GM19240 (cell line): ENCODE measurements around the gene DHRS12.
A peak's percentile ranks its signal among the peaks of the same experiment; 100 is the strongest.
"Not testable (repeated sequence)": the region's sequence is repeated elsewhere in the genome, so short reads cannot be mapped to it uniquely, and the experiment has no call there.

ENCODE experiments used
- DNase-seq: peaks from one replicate; pipeline ENCODE4 v3.0.0; 2011; ENCODE audit warnings: low spot score; ENCODE audit not compliant: insufficient read length

DHRS12 gene

GRCh38 chr13:51827254-51827653 is 23.3 kb upstream of the DHRS12 start:
- no peak for DNase-seq

- no peak for DNase-seq
These were observed 22.6 kb upstream of the DHRS12 start for GRCh38 chr13:51826606-51827005.

GRCh38 chr13:51825681-51826254 is 21.8 kb upstream of the DHRS12 start:
- no peak for DNase-seq

- DNase-seq, result no peak
These were observed 21.2 kb upstream of the DHRS12 start for GRCh38 chr13:51825165-51825592.

GRCh38 chr13:51824712-51825111 is 20.7 kb upstream of the DHRS12 start:
- DNase-seq, result not testable (repeated sequence)

- no peak for DNase-seq
These were observed 19.9 kb upstream of the DHRS12 start for GRCh38 chr13:51823863-51824262.

GRCh38 chr13:51823359-51823758 is 19.4 kb upstream of the DHRS12 start:
- DNase-seq, result no peak

- no peak for DNase-seq
These were observed 18.3 kb upstream of the DHRS12 start for GRCh38 chr13:51822106-51822815.

GRCh38 chr13:51821606-51822005 is 17.6 kb upstream of the DHRS12 start:
- no peak for DNase-seq

- DNase-seq, result no peak
These were observed 16.1 kb upstream of the DHRS12 start for GRCh38 chr13:51820016-51820597.

GRCh38 chr13:51819544-51819943 is 15.6 kb upstream of the DHRS12 start:
- no peak for DNase-seq

GRCh38 chr13:51818781-51819511 is 15.0 kb upstream of the DHRS12 start:
- DNase-seq, result no peak

GRCh38 chr13:51818276-51818675 is 14.3 kb upstream of the DHRS12 start:
- DNase-seq, result no peak

- DNase-seq, result no peak
These were observed 13.8 kb upstream of the DHRS12 start for GRCh38 chr13:51817717-51818116.

- no peak for DNase-seq
These were observed 12.8 kb upstream of the DHRS12 start for GRCh38 chr13:51816604-51817249.

- DNase-seq, result no peak
These were observed 11.9 kb upstream of the DHRS12 start for GRCh38 chr13:51815848-51816247.

GRCh38 chr13:51814825-51815650 is 11.1 kb upstream of the DHRS12 start:
- DNase-seq, result peak; percentile 71

GRCh38 chr13:51814071-51814470 is 10.1 kb upstream of the DHRS12 start:
- no peak for DNase-seq

GRCh38 chr13:51811920-51812451 is 8.0 kb upstream of the DHRS12 start:
- DNase-seq, result no peak

GRCh38 chr13:51811046-51811445 is 7.1 kb upstream of the DHRS12 start:
- DNase-seq, result no peak

- no peak for DNase-seq
These were observed 4.8 kb upstream of the DHRS12 start for GRCh38 chr13:51808811-51809210.
